Upper lobe of left lung (tissue), 6 donors: ENCODE data around the gene RAB27B. TPM values are rescaled to one million over a fixed set of nuclear protein-coding genes. Genes with fewer than 3 reads are reported as not detected.

ENCODE experiments used
- ATAC-seq, 2 donors: fragments of 200-7000 bp; cut with Tn5 transposase; one replicate each; pipeline ENCODE4 v1.9.1; 2022; ENCODE audit warnings: mild to moderate bottlenecking in 2 of 2, moderate library complexity in 2 of 2; ENCODE audit not compliant: low FRiP score in 2 of 2
- DNase-seq, 2 donors: peaks; one replicate each; pipeline ENCODE4 v3.0.0-alpha.2; 2019 to 2020
- H3K27ac ChIP-seq, 4 donors: fragments of 200-600 bp; sonication (generic); one replicate each; pipeline ENCODE4 v1.5.1; 2016 to 2019
- H3K27me3 ChIP-seq, 4 donors: fragments of 200-600 bp; sonication (generic); one replicate each; pipeline ENCODE4 v1.5.1; 2017 to 2019
- H3K36me3 ChIP-seq, 4 donors: fragments of 200-600 bp; sonication (generic); one replicate each; pipeline ENCODE4 v1.5.1; 2016 to 2019
- H3K4me1 ChIP-seq, 4 donors: fragments of 200-600 bp; sonication (generic); one replicate each; pipeline ENCODE4 v1.5.1; 2018 to 2019
- H3K4me3 ChIP-seq, 4 donors: fragments of 200-600 bp; sonication (generic); one replicate each; pipeline ENCODE4 v1.5.1; 2017 to 2019; ENCODE audit warnings: mild to moderate bottlenecking in 2 of 4, moderate library complexity in 1 of 4
- H3K9me3 ChIP-seq, 4 donors: fragments of 200-600 bp; sonication (generic); one replicate each; pipeline ENCODE4 v1.5.1; 2018 to 2019
- EP300 ChIP-seq, 4 donors: sonication (generic); formaldehyde crosslinking; IDR thresholded peaks; one replicate each; pipeline ENCODE4 v1.5.1; 2017; ENCODE audit warnings: antibody characterized with exemption in 4 of 4, control low read depth in 2 of 4
- POLR2A ChIP-seq, 4 donors: fragments of 450-650 bp; IDR thresholded peaks; one replicate each; pipeline ENCODE4 v1.5.1; 2016 to 2017; ENCODE audit warnings: antibody characterized with exemption in 4 of 4, mild to moderate bottlenecking in 2 of 4
- POLR2AphosphoS5 ChIP-seq, 2 donors: sonication (generic); formaldehyde crosslinking; IDR thresholded peaks; one replicate each; pipeline ENCODE4 v1.5.1; 2017; ENCODE audit warnings: antibody characterized with exemption in 2 of 2
- WGBS, 2 donors: methylation state at CpG; one replicate each; pipeline ENCODE4 v1.1.5; 2017 to 2018; 5-methylcytosine and 5-hydroxymethylcytosine counted together
- total RNA-seq, 6 donors: library from RNA; depleted of rRNA in 4 of 6; stranded (reverse); fragments of >200 nt in 4 of 6; gene quantifications; one replicate each; pipeline versions ENCODE4 v1.1.0 to v1.2.1, GENCODE V29; 2016 to 2021
- TF ChIP-seq, protein P1 (sequence below), 6 experiments: fragments of 450-650 bp in 4 of 6; fragments of 200-600 bp in 2 of 6; sonication (generic) in 2 of 6; IDR thresholded peaks; one replicate each; pipeline ENCODE4 v1.5.1; 2016 to 2019; ENCODE audit warnings: antibody characterized with exemption in 6 of 6
- donor health status: DM: no; HTN: no; CAD: no; lungs with moderate emphysema.
- donor health status: DM: no; HTN: yes; CAD: no; lungs with severe emphysema.

RAB27B gene
- total RNA-seq, 6 donors from 2014 or later = 4.2 to 28.1 (median 17.1) TPM

DNA sequence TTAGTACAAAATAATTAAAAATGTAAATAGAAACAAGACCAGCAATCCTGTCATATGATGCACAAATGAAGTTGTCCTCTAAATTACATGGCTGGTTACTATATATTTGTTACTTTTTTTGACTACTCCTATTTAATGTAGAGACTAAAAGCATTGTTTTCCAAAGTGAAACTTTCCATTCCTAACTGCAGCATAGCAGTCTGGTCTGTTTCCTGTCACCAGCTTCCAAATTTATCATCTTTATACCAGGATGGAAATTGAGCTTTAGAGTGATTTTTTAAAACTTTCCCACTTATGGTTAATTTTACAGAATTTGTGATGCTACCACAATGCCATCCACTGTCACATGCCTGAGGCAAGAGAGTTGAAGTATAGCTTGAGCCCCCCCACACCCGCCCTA is 33.5 kb upstream of the RAB27B start:
- no peaks in the 10 kb centered on the region for H3K27me3 ChIP-seq
- DNase-seq (no peak), ATAC-seq (no peak)
- WGBS, 2 donors = 93 to 94% methylated on average over 1 of the region's 1 CpG
- TF ChIP-seq POLR2AphosphoS5 (IDR thresholded peaks at IDR 0.05) = no peak
- no peak for TF ChIP-seq EP300 (IDR thresholded peaks at IDR 0.05)
- TF ChIP-seq, protein P1, sequence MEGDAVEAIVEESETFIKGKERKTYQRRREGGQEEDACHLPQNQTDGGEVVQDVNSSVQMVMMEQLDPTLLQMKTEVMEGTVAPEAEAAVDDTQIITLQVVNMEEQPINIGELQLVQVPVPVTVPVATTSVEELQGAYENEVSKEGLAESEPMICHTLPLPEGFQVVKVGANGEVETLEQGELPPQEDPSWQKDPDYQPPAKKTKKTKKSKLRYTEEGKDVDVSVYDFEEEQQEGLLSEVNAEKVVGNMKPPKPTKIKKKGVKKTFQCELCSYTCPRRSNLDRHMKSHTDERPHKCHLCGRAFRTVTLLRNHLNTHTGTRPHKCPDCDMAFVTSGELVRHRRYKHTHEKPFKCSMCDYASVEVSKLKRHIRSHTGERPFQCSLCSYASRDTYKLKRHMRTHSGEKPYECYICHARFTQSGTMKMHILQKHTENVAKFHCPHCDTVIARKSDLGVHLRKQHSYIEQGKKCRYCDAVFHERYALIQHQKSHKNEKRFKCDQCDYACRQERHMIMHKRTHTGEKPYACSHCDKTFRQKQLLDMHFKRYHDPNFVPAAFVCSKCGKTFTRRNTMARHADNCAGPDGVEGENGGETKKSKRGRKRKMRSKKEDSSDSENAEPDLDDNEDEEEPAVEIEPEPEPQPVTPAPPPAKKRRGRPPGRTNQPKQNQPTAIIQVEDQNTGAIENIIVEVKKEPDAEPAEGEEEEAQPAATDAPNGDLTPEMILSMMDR (IDR thresholded peaks at IDR 0.05) = no peak
- no peak for TF ChIP-seq POLR2A (IDR thresholded peaks at IDR 0.05)
- no peaks in the 10 kb centered on the region for H3K36me3 ChIP-seq
- H3K4me3 ChIP-seq = no peak overlapping the region
- no peaks in the 10 kb centered on the region for H3K4me1 ChIP-seq
- no peak overlapping the region for H3K27ac ChIP-seq
- no peaks in the 10 kb centered on the region for H3K9me3 ChIP-seq

DNA sequence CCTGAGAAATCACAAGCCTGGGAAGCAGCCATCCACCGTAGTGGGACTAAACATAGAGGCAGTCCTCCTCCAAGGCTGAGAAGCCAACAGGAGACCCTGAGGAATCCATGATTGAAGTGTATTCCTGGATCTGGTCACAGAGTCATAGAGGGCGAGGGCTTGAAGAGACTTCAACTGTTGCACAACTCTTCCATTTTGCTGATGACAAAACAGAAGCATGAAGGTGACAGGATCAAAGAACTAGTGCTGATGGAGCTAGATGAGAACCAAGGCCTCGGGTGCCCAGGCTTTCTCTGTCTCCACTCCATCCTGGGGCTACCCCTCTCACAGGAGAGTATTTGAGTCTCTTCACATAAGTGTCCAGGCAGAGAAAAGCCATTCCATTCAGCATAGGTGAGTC is 30.1 kb upstream of the RAB27B start:
- DNase-seq (no peak), ATAC-seq (no peak)
- Histone ChIP-seq H3K4me3 (no peak overlapping the region), H3K4me1 (no peaks in the 10 kb centered on the region), H3K27ac (no peak overlapping the region), H3K9me3 (no peaks in the 10 kb centered on the region), H3K36me3 (no peaks in the 10 kb centered on the region), H3K27me3 (no peaks in the 10 kb centered on the region)
- TF ChIP-seq, protein P1 (IDR thresholded peaks at IDR 0.05) = no peak
- no peak for TF ChIP-seq POLR2A (IDR thresholded peaks at IDR 0.05)
- no peak for TF ChIP-seq POLR2AphosphoS5 (IDR thresholded peaks at IDR 0.05)
- TF ChIP-seq EP300 (IDR thresholded peaks at IDR 0.05) = no peak
- WGBS, 2 donors = 71 to 81% methylated on average over 3 of the region's 3 CpGs

GRCh38 chr18:54801374-54801773 is 26.9 kb upstream of the RAB27B start:
- ATAC-seq (no peak), DNase-seq (no peak)
- Histone ChIP-seq H3K36me3 (no peaks in the 10 kb centered on the region), H3K4me1 (no peaks in the 10 kb centered on the region), H3K4me3 (no peak overlapping the region), H3K9me3 (no peaks in the 10 kb centered on the region), H3K27me3 (no peaks in the 10 kb centered on the region), H3K27ac (no peak overlapping the region)
- TF ChIP-seq POLR2AphosphoS5 (IDR thresholded peaks at IDR 0.05) (no peak), POLR2A (IDR thresholded peaks at IDR 0.05) (no peak), EP300 (IDR thresholded peaks at IDR 0.05) (no peak)
- TF ChIP-seq, protein P1 (IDR thresholded peaks at IDR 0.05) = no peak
- 61 to 75% methylated on average over 1 of the region's 1 CpG for WGBS, 2 donors

DNA sequence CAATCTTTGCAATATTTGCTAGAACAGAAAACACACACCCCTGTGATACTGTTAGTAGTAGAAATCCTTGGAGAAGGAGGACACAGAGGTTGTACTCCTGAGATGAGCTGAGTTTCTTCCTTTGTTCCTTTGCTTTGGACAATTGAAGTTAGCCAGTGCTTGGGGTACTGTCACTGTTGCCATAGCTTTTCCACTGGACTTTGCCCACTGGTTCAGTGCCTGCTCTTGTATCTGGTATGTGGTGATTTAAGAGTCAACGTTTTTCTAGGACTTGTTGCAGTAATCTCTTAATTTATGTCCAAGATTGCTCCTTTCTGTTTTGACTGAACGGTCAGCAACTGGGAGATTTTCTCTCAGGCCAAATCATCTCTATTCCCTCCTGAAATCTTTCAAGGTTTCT is 26.1 kb upstream of the RAB27B start:
- H3K4me1 ChIP-seq = no peaks in the 10 kb centered on the region
- H3K36me3 ChIP-seq = no peaks in the 10 kb centered on the region
- DNase-seq (no peak), ATAC-seq (no peak)
- no peaks in the 10 kb centered on the region for H3K9me3 ChIP-seq
- no peak overlapping the region for H3K27ac ChIP-seq
- WGBS, 2 donors = 70 to 76% methylated on average over 2 of the region's 2 CpGs
- no peak overlapping the region for H3K4me3 ChIP-seq
- TF ChIP-seq POLR2A (IDR thresholded peaks at IDR 0.05) = no peak
- TF ChIP-seq EP300 (IDR thresholded peaks at IDR 0.05) = no peak
- no peak for TF ChIP-seq POLR2AphosphoS5 (IDR thresholded peaks at IDR 0.05)
- TF ChIP-seq, protein P1 (IDR thresholded peaks at IDR 0.05) = no peak
- no peaks in the 10 kb centered on the region for H3K27me3 ChIP-seq

DNA sequence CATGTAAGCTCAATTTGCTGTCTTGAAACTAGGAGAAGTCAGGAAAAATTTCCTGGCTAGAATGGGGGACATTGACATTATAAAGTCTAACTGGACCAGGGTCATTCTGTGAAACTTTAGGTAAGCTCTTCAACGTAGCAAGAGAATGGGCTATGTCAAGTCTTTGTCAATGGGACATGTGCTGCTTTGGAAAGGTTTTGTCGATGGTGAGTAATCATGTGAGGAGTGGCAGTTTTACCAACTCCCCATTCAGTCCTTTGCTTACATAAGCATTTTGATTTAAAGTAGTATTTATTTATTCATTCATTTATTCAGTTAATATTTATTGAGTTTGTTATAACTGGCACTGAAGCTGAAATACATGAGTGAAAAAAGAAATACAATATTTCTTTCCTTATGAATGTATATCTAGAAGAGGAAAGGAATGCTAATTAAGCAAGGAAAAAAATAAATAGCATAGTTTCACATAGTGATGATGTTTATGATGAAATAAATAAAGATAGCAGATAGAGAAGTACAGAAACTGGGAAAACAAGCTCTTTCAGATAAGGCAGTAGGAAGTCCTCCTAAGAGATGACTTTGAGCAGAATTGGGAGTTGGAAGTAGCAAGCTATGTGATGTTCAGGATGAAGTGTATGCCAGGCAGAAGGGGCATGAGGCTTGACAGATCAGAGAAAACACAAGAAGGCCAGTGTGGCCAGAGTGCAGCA is 25.4 kb upstream of the RAB27B start:
- Histone ChIP-seq H3K27me3 (no peaks in the 10 kb centered on the region), H3K4me1 (no peaks in the 10 kb centered on the region), H3K36me3 (no peaks in the 10 kb centered on the region), H3K27ac (no peak overlapping the region), H3K9me3 (no peaks in the 10 kb centered on the region), H3K4me3 (no peak overlapping the region)
- no peak for DNase-seq
- TF ChIP-seq, protein P1 (IDR thresholded peaks at IDR 0.05) = no peak
- TF ChIP-seq POLR2A (IDR thresholded peaks at IDR 0.05) (no peak), POLR2AphosphoS5 (IDR thresholded peaks at IDR 0.05) (no peak), EP300 (IDR thresholded peaks at IDR 0.05) (no peak)
- WGBS, 2 donors = 80 to 85% methylated on average over 2 of the region's 2 CpGs
- ATAC-seq = no peak
